Rectal smooth muscle tissue (tissue), 1 donor: ENCODE data around the gene SORCS1.
"Not testable (repeated sequence)": the region's sequence is repeated elsewhere in the genome, so short reads cannot be mapped to it uniquely, and the experiment has no call there.

Experiments used
- H3K27ac ChIP-seq: one replicate; pipeline ENCODE4 v1.7.0; 2013; ENCODE audit warnings: low read depth, low read length, inconsistent platforms
- H3K27me3 ChIP-seq: one replicate; pipeline ENCODE4 v1.7.0; 2013; ENCODE audit warnings: low read length; ENCODE audit not compliant: control insufficient read depth, insufficient read depth
- H3K36me3 ChIP-seq: one replicate; pipeline ENCODE4 v1.7.0; 2013; ENCODE audit warnings: low read length; ENCODE audit not compliant: control insufficient read depth, insufficient read depth
- H3K4me1 ChIP-seq: one replicate; pipeline ENCODE4 v1.7.0; 2013; ENCODE audit warnings: low read length; ENCODE audit not compliant: control insufficient read depth, insufficient read depth
- H3K4me3 ChIP-seq: one replicate; pipeline ENCODE4 v1.7.0; 2013; ENCODE audit warnings: low read length
- H3K9ac ChIP-seq: one replicate; pipeline ENCODE4 v1.7.0; 2013; ENCODE audit warnings: low read length

The SORCS1 gene

DNA sequence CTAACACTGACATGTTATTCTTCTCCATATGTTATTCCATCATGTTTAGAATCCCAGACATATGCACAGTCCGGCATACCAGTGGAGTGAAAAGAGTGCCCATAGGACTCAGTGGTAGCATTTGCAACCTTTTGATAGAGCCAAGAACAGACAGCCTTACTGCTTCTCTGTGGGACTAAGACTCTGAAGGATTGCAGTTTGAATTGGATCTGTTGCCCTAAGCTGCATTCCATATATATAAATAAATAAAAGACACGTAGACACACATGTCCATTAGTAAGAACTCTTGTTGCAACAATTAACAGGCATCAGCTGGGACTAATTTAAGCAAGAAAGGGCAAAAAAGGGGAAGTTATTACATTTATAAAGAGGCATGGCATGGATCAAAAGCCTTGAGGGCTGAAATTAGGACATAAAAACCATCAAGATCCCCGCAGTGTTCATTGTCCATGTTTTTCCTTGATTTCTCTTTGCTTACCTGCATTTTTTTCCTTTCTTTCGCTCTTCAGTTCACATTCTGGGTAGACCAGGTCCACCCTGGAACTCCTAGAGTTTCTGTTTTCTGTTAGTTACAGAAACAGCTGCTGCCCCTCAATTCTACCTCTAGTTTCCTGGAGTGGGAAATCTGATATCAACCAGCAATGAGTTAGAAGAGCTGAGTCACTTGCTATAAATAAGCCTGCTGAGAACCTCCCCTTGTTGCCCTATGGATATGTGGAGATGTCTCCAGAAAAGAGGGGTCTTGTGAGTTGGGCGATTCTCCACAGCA, 132.4 kb downstream of the SORCS1 start:
- H3K27me3 ChIP-seq, result no peaks in the 10 kb centered on the region
- no peaks in the 10 kb centered on the region for H3K36me3 ChIP-seq
- H3K4me1 ChIP-seq, result no peaks in the 10 kb centered on the region
- no peak overlapping the region for H3K4me3 ChIP-seq
- no peak overlapping the region for H3K27ac ChIP-seq
- no peak overlapping the region for H3K9ac ChIP-seq

GRCh38 chr10:107028236-107028635, 136.3 kb downstream of the SORCS1 start:
- no peak overlapping the region for H3K4me3 ChIP-seq
- H3K27me3 ChIP-seq, result no peaks in the 10 kb centered on the region
- H3K27ac ChIP-seq, result no peak overlapping the region
- H3K36me3 ChIP-seq, result no peaks in the 10 kb centered on the region
- H3K4me1 ChIP-seq, result no peaks in the 10 kb centered on the region
- no peak overlapping the region for H3K9ac ChIP-seq

DNA sequence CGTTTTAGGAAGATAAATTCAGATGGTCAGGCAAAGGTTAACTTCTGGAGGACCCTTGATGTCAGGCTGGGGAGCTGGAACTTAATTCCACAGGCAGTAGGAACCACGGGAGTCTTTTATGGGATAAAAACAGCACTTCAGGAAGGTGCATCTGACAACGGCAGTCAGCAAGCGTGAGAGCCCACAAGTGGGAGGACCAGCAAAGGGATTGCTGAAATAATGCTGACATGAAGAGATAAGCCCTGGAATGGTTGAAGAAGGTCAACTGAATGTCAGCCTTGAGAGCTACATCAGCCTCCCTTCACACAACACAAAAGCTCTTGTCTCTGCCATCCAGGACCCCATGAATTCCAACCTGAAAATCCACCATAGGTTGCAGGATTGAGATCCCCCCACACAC, 138.8 kb downstream of the SORCS1 start:
- Histone ChIP-seq H3K4me1 (no peaks in the 10 kb centered on the region), H3K4me3 (no peak overlapping the region), H3K36me3 (no peaks in the 10 kb centered on the region), H3K27me3 (no peaks in the 10 kb centered on the region), H3K9ac (no peak overlapping the region), H3K27ac (no peak overlapping the region)

- not testable (repeated sequence) for H3K27ac ChIP-seq
Measured at GRCh38 chr10:107024033-107024432, 140.5 kb downstream of the SORCS1 start.

DNA sequence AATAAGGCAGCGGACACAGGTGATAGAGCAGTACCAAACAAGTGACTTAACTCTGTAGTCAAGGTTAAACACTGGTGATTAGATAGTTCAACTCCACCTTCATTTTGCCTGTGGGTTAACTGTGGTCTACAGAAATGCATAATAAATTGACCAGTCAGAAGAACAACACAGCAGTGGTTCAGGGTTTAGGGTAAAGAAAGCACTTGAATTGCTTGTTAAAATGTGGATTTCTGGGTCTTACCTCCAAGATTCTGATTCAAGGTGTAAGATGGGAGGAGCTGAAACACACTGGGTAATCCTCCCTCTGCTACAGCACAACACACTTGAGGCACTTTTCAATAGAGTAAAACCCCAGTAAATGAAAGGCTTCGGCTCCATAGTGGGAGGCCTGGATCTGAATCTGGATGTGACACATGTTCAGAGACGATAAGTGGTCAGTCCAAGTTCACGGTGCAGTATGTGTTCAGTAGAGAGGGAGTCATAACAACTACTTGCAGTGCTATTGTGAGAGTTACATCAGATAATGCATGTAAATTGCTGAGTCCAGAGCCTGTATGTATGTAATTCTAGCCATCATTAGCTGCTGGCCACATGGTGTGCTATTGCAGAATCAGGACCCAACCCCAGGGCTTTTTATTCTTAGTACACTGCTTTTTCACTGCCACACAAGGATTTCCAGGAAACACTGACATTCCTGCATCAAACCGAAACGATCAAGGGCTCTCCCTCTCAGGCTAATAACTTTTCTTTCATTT, 141.7 kb downstream of the SORCS1 start:
- no peaks in the 10 kb centered on the region for H3K4me1 ChIP-seq

More at GRCh38 chr10:107024033-107024432, 140.5 kb downstream of the SORCS1 start:
- H3K4me3 ChIP-seq, H3K9ac ChIP-seq, H3K27me3 ChIP-seq, H3K4me1 ChIP-seq, H3K36me3 ChIP-seq: not testable (repeated sequence)

DNA sequence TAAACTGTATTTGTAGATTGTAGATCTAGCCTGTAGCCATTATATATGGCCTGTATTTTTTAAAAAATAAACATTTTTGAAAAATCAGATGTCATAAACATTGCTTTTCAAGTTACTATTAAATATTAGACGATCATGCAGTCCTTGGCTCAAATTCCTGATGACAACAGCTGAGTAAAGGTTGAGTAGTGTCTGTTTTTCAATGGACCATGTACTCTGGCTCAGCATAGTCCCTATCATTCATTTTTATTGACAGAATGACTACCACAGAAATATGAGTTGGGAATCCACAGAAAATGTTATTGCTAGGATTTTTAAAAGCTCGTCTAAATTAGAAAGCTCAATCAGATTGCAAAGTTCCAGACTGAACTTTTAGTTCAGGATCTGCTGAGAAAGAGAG, 145.4 kb downstream of the SORCS1 start:
- no peaks in the 10 kb centered on the region for H3K4me1 ChIP-seq
- no peak overlapping the region for H3K4me3 ChIP-seq
- no peaks in the 10 kb centered on the region for H3K27me3 ChIP-seq
- no peak overlapping the region for H3K27ac ChIP-seq
- H3K36me3 ChIP-seq, result no peaks in the 10 kb centered on the region
- H3K9ac ChIP-seq, result no peak overlapping the region

More for the DNA sequence above, 141.7 kb downstream of the SORCS1 start:
- Histone ChIP-seq H3K27ac (no peak overlapping the region), H3K36me3 (no peaks in the 10 kb centered on the region), H3K27me3 (no peaks in the 10 kb centered on the region), H3K4me3 (no peak overlapping the region), H3K9ac (no peak overlapping the region)

DNA sequence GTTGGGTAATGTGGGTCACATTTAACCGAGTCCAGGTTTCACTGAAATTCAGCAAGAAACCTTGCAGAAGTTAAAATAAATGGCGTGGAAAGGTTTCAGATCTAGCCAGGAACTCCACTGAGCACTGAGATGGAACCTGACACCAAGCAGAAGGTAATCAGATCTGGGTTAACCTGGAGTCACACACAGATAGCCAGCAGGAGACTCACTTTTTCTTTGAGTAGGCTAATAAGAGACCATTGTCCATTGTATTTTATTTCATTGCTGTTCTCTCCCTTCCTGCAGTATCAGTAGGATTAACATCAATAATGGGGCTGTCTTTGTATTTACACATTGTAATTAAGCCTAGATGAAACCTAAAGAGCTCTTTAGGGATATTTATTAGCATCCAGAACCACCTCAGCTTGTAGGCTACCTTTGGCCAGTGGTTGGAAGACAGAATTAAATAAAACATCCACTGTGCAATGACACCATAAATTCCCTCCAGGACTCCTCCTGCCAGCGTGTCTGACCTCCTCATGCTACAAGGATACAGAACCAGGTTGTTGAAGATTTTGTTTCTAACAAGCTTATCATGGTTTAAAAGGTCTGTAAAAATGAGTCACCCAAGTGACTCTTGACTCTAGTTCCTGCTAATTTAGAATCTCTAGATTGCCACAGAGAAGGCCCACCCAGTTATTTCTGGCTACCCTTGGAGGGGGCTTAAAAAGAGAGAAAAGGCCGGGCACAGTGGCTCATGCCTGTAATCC, 151.1 kb downstream of the SORCS1 start:
- H3K4me3 ChIP-seq, result no peak overlapping the region
- no peaks in the 10 kb centered on the region for H3K36me3 ChIP-seq
- no peaks in the 10 kb centered on the region for H3K27me3 ChIP-seq
- no peaks in the 10 kb centered on the region for H3K4me1 ChIP-seq
- no peak overlapping the region for H3K27ac ChIP-seq
- no peak overlapping the region for H3K9ac ChIP-seq

- H3K9ac ChIP-seq, result no peak overlapping the region
- no peak overlapping the region for H3K4me3 ChIP-seq
- H3K4me1 ChIP-seq, result no peaks in the 10 kb centered on the region
- no peak overlapping the region for H3K27ac ChIP-seq
- no peaks in the 10 kb centered on the region for H3K36me3 ChIP-seq
- H3K27me3 ChIP-seq, result no peaks in the 10 kb centered on the region
Measured at GRCh38 chr10:107011992-107012391, 152.5 kb downstream of the SORCS1 start.

DNA sequence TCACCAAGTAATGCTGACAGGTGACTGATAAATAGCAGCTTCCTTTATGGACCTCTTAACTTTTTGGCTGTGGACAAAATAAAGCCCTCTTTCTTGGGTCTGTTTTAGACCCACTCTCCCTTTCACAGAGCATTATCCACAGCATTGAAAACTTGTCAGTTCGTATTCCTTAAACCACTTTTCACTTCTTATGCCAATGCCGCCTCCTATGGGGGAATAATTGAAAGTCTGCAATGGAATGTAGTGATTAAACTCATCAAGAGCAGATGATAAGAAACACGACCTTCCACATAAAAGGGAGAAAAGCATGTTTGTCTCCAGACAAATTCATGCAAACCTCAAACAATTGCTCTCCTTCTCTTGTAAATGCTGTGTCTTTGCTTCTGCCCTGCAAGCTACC, 153.4 kb downstream of the SORCS1 start:
- Histone ChIP-seq H3K4me3 (no peak overlapping the region), H3K27ac (no peak overlapping the region), H3K27me3 (no peaks in the 10 kb centered on the region), H3K9ac (no peak overlapping the region), H3K36me3 (no peaks in the 10 kb centered on the region), H3K4me1 (no peaks in the 10 kb centered on the region)

GRCh38 chr10:107010531-107010930, 154.0 kb downstream of the SORCS1 start:
- Histone ChIP-seq H3K4me3 (no peak overlapping the region), H3K9ac (no peak overlapping the region), H3K4me1 (no peaks in the 10 kb centered on the region), H3K27ac (no peak overlapping the region), H3K27me3 (no peaks in the 10 kb centered on the region), H3K36me3 (no peaks in the 10 kb centered on the region)

DNA sequence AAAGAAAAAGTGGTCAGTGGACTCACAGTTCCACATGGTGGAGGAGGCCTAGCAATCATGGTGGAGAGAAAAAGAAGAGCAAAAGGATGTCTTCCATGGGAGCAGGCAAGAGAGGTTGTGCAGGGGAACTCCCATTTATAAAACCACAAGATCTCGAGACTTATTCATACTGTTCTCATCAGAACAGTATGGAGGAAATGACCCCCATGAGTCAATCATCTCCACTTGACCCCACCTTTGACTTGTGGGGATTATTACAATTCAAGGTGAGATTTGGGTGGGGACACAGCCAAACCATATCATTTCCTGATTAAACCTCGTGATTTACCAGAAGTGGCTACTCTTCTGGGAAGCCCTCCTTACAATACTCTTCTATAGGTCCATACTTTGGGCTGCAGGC, 160.1 kb downstream of the SORCS1 start:
- H3K36me3 ChIP-seq, result no peaks in the 10 kb centered on the region

DNA sequence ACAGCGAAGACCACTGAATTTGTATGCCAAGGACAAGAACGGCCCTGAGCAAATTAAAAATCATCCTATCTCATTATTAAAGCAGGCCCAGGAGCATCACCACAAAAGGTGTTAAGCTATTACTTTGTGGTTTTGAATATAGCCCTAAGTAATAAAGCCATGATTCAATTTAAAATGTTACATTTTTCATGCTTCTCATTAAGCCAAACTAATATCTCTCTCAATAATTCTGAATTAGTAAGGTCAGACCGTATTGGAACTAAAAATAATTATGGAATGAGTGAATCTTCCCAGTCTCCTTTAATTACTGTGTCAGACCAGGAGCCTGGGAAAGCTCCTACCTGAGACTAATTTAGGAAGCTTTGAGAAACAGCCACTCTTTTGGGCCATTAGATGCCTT, 162.4 kb downstream of the SORCS1 start:
- no peaks in the 10 kb centered on the region for H3K36me3 ChIP-seq
- H3K9ac ChIP-seq, result no peak overlapping the region
- H3K27me3 ChIP-seq, result no peaks in the 10 kb centered on the region
- H3K4me3 ChIP-seq, result no peak overlapping the region
- H3K4me1 ChIP-seq, result peaks cover 14% of the 10 kb centered on the region
- H3K27ac ChIP-seq, result no peak overlapping the region

More for the DNA sequence above, 160.1 kb downstream of the SORCS1 start:
- Histone ChIP-seq H3K4me3 (no peak overlapping the region), H3K27ac (no peak overlapping the region), H3K27me3 (no peaks in the 10 kb centered on the region), H3K9ac (no peak overlapping the region), H3K4me1 (peaks cover 5% of the 10 kb centered on the region)
